ENCODE measurements around the gene ERMN. TPM values are rescaled to one million over a fixed set of nuclear protein-coding genes. Genes with fewer than 3 reads are reported as not detected.

Gene ERMN
- total RNA-seq, 1 experiment from 2014 or later = not detected

DNA sequence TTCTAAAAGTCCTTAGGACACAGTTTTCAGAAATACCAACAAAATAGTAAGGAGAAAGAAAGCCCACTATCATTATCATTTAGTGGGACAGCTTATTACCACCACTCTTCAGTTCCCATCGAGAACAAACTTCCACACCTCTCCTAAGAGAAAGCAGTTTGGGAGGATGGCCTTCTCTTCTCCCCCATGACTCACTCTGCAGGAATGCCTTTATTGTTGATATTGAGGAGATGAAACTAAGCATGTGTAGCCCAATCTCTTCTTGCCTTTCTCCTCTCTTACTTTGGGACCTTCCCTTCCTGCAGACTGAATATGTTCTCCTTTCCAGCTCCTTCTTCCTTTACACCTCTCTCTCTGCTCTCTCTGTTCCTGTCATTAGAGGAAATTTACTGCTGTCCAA lies 30.0 kb upstream of the ERMN start:
- DNase-seq (ENCODE audit: low read depth, low spot score) (no peak), ATAC-seq (no peak)
- BruUV-seq (replicated peaks) = no TSS peak
- Histone ChIP-seq H3K36me3 (ENCODE audit: control insufficient read depth, insufficient read depth, low read length) (no peaks in the 10 kb centered on the region), H3K4me1 (ENCODE audit: control insufficient read depth, insufficient read depth, low read length) (no peaks in the 10 kb centered on the region), H3K27ac (ENCODE audit: low read length) (no peak overlapping the region), H3K4me3 (ENCODE audit: low read depth in 2 of 2, low read length in 2 of 2) (no peak overlapping the region), H3K9me3 (ENCODE audit: control insufficient read depth, insufficient read depth, low read depth, low read length) (no peaks in the 10 kb centered on the region), H3K27me3 (ENCODE audit: control insufficient read depth, insufficient read depth, low read length) (no peaks in the 10 kb centered on the region)
- in situ Hi-C loops (cut with HindIII; ENCODE audit: low pct_unique_long_range_greater_than_20kb, low sequenced_read_pairs) (no loop called here), intact Hi-C loops (cut with micrococcal nuclease; ENCODE audit: unreplicated experiment) (no loop called here)
- ChIA-PET POLR2A (no interaction called here), CTCF (no interaction called here)
- TF ChIP-seq POLR2AphosphoS5 (IDR thresholded peaks at IDR 0.05; ENCODE audit: low read depth, low read length) (no peak), TCF7L2 (IDR thresholded peaks at IDR 0.05; ENCODE audit: low read depth, low read length) (no peak), SIN3A (IDR thresholded peaks at IDR 0.05; ENCODE audit: borderline replicate concordance, insufficient read depth, low read depth, low read length) (no peak), REST (IDR thresholded peaks at IDR 0.05; ENCODE audit: insufficient read depth in 1 of 2, low read depth in 2 of 2, low read length in 1 of 2) (no peak)
- TF ChIP-seq, protein P1, sequence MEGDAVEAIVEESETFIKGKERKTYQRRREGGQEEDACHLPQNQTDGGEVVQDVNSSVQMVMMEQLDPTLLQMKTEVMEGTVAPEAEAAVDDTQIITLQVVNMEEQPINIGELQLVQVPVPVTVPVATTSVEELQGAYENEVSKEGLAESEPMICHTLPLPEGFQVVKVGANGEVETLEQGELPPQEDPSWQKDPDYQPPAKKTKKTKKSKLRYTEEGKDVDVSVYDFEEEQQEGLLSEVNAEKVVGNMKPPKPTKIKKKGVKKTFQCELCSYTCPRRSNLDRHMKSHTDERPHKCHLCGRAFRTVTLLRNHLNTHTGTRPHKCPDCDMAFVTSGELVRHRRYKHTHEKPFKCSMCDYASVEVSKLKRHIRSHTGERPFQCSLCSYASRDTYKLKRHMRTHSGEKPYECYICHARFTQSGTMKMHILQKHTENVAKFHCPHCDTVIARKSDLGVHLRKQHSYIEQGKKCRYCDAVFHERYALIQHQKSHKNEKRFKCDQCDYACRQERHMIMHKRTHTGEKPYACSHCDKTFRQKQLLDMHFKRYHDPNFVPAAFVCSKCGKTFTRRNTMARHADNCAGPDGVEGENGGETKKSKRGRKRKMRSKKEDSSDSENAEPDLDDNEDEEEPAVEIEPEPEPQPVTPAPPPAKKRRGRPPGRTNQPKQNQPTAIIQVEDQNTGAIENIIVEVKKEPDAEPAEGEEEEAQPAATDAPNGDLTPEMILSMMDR (IDR thresholded peaks at IDR 0.05) = no peak

- H3K27ac ChIP-seq (ENCODE audit: low read length) = no peak overlapping the region
- H3K36me3 ChIP-seq (ENCODE audit: control insufficient read depth, insufficient read depth, low read length) = no peaks in the 10 kb centered on the region
- in situ Hi-C loops (cut with HindIII; ENCODE audit: low pct_unique_long_range_greater_than_20kb, low sequenced_read_pairs) = no loop called here
- no peaks in the 10 kb centered on the region for H3K9me3 ChIP-seq (ENCODE audit: control insufficient read depth, insufficient read depth, low read depth, low read length)
- ATAC-seq = no peak
- ChIA-PET POLR2A (no interaction called here), CTCF (no interaction called here)
- DNase-seq (ENCODE audit: low read depth, low spot score) = no peak
- H3K4me1 ChIP-seq (ENCODE audit: control insufficient read depth, insufficient read depth, low read length) = no peaks in the 10 kb centered on the region
- no peak for TF ChIP-seq SIN3A (IDR thresholded peaks at IDR 0.05; ENCODE audit: borderline replicate concordance, insufficient read depth, low read depth, low read length)
- TF ChIP-seq TCF7L2 (IDR thresholded peaks at IDR 0.05; ENCODE audit: low read depth, low read length) = no peak
- TF ChIP-seq POLR2AphosphoS5 (IDR thresholded peaks at IDR 0.05; ENCODE audit: low read depth, low read length) = no peak
- TF ChIP-seq, protein P1 (IDR thresholded peaks at IDR 0.05) = no peak
- no peak for TF ChIP-seq REST (IDR thresholded peaks at IDR 0.05; ENCODE audit: insufficient read depth in 1 of 2, low read depth in 2 of 2, low read length in 1 of 2)
- H3K27me3 ChIP-seq (ENCODE audit: control insufficient read depth, insufficient read depth, low read length) = no peaks in the 10 kb centered on the region
- no TSS peak for BruUV-seq (replicated peaks)
- intact Hi-C loops (cut with micrococcal nuclease; ENCODE audit: unreplicated experiment) = no loop called here
- H3K4me3 ChIP-seq (ENCODE audit: low read depth in 2 of 2, low read length in 2 of 2) = no peak overlapping the region
These were observed 24.4 kb upstream of the ERMN start for GRCh38 chr2:157349949-157350515.
